ENCODE measurements around the gene HSPB3.

DNA sequence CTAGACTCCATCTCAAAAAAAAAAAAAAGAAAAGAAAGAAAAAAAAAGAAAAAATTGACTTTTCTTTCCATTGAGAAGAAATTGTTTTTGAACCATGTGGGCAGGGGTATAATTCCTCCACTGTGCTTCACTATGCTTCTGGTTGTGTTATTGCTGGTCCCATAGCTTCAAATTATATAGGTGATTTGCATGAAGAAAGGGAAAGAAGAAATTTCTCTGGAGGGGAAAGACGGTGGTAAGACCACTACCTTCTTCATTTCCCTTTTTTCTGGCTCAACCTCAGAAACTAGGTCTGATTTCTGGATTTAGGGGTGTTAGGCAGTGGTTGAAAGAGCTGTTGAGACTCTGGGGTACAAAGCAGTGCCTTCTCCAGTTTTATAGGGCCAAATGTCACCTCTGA is 29.3 kb upstream of the HSPB3 start:
- TF ChIP-seq CTCF (IDR thresholded peaks at IDR 0.05): no peak
- no peak for TF ChIP-seq POLR2A (IDR thresholded peaks at IDR 0.05)

Measured in testis (tissue), 2 donors.